Measurements from ENCODE around the gene SLC1A7.

The SLC1A7 gene

GRCh38 chr1:53162621-53163020, 20.2 kb upstream of the SLC1A7 start:
- DNase-seq (ENCODE audit: insufficient read length, low spot score) (no peak), FAIRE-seq (no peak)
- TF ChIP-seq, protein P1, sequence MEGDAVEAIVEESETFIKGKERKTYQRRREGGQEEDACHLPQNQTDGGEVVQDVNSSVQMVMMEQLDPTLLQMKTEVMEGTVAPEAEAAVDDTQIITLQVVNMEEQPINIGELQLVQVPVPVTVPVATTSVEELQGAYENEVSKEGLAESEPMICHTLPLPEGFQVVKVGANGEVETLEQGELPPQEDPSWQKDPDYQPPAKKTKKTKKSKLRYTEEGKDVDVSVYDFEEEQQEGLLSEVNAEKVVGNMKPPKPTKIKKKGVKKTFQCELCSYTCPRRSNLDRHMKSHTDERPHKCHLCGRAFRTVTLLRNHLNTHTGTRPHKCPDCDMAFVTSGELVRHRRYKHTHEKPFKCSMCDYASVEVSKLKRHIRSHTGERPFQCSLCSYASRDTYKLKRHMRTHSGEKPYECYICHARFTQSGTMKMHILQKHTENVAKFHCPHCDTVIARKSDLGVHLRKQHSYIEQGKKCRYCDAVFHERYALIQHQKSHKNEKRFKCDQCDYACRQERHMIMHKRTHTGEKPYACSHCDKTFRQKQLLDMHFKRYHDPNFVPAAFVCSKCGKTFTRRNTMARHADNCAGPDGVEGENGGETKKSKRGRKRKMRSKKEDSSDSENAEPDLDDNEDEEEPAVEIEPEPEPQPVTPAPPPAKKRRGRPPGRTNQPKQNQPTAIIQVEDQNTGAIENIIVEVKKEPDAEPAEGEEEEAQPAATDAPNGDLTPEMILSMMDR (IDR thresholded peaks at IDR 0.05; ENCODE audit: insufficient read depth, missing control alignments) = no peak

DNA sequence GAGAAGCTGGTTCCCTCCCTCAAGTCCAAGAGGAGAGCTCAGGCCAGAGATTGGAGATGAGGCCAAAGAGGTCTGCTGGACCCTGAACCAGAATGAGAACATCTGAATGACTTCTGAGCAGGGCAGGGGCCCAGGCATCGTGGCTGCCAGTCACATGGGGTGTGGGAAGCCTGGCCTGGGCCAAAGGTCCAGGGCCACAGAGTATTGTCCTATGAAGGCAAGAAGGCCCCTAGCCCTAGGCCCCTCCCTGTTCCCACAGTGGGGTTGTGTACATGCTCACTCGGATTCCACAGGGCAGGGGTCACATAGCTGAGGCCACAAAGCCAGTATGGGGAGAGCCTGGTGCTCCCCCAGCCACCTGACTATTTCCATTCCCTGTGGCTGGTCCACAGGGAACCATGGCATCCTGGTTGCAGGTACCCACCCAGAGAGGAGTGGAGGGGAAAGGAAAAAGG, 18.5 kb upstream of the SLC1A7 start:
- DNase-seq (ENCODE audit: insufficient read length, low spot score) (no peak), FAIRE-seq (no peak)
- TF ChIP-seq, protein P1 (IDR thresholded peaks at IDR 0.05; ENCODE audit: insufficient read depth, missing control alignments) = no peak

DNA sequence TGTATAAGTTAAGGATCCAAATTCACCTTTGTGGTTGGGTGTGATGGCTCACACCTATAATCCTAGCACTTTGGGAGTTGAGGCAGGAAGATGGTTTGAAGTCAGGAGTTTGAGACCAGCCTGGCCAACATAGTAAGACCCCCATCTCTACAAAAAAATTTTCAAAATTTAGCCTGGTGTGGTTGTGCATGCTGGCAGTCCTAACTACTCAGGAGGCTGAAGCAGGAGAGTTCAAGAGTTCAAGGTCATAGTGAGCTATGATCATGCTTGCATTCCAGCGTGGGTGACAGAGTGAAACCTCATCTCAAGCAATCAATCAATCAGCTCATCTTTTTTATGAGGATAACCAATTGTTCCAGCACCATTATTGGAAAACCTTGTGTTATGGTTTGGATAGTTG, 16.5 kb upstream of the SLC1A7 start:
- no peak for DNase-seq (ENCODE audit: insufficient read length, low spot score)
- TF ChIP-seq, protein P1 (IDR thresholded peaks at IDR 0.05; ENCODE audit: insufficient read depth, missing control alignments) = no peak
- no peak for FAIRE-seq

GRCh38 chr1:53156783-53157182, 14.3 kb upstream of the SLC1A7 start:
- FAIRE-seq (no peak), DNase-seq (ENCODE audit: insufficient read length, low spot score) (no peak)
- TF ChIP-seq, protein P1 (IDR thresholded peaks at IDR 0.05; ENCODE audit: insufficient read depth, missing control alignments) = no peak

- no peak for DNase-seq (ENCODE audit: insufficient read length, low spot score)
- TF ChIP-seq, protein P1 (IDR thresholded peaks at IDR 0.05; ENCODE audit: insufficient read depth, missing control alignments) = no peak
- FAIRE-seq = no peak
Observed at GRCh38 chr1:53155945-53156344, 13.5 kb upstream of the SLC1A7 start.

GRCh38 chr1:53155534-53155933, 13.1 kb upstream of the SLC1A7 start:
- FAIRE-seq = no peak
- DNase-seq (ENCODE audit: insufficient read length, low spot score) = no peak
- TF ChIP-seq, protein P1 (IDR thresholded peaks at IDR 0.05; ENCODE audit: insufficient read depth, missing control alignments) = no peak

- no peak for FAIRE-seq
- TF ChIP-seq, protein P1 (IDR thresholded peaks at IDR 0.05; ENCODE audit: insufficient read depth, missing control alignments) = no peak
- DNase-seq (ENCODE audit: insufficient read length, low spot score) = no peak
Observed at GRCh38 chr1:53154859-53155438, 12.5 kb upstream of the SLC1A7 start.

Measured in D721Med (cell line).